ENCODE data around the gene IL11RA.

IL11RA gene

DNA sequence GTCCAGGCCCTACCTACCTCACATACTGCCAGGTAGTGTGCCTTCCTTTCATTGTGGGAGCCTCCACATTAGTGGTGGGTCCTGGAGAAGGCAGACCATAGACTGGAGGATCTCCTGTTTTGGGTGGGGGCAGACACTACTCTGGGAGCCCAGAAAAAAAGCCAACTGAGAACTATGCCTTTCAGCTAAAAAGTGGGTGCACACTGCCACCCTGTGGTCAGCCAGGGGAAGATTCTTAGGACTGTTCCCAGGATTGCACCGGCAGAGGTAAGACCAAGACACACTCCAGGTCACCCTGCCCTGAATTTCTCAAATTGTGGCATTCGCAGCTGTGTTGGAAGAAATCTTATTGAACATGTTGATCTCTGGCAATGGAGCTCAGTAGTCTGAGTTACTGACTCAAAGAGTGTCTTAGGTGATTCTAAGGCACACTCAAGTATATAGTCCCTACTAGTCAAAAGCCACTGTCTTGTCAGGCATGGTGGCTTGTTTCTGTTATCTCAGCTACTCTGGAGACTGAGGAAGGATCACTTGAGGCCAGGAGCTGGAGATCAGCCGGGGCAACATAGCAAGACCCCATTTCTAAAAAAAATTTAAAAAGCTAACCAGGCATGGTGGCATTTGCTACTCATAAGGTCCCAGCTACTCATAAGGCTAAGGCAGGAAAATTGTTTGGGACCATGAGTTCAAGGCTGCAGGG, 18.0 kb upstream of the IL11RA start:
- peak; percentile 93 for DNase-seq (ENCODE audit: low read depth)
- TF ChIP-seq, protein P1, sequence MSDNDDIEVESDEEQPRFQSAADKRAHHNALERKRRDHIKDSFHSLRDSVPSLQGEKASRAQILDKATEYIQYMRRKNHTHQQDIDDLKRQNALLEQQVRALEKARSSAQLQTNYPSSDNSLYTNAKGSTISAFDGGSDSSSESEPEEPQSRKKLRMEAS (IDR thresholded peaks at IDR 0.05; ENCODE audit: low read depth, low read length): peak; percentile 61
- TF ChIP-seq MYC (IDR thresholded peaks at IDR 0.05; ENCODE audit: low read depth, low read length) (peak; percentile 75), POLR2A (IDR thresholded peaks at IDR 0.05; ENCODE audit: extremely low read depth, insufficient read length) (peak; percentile 22)
- TF ChIP-seq, protein P2, sequence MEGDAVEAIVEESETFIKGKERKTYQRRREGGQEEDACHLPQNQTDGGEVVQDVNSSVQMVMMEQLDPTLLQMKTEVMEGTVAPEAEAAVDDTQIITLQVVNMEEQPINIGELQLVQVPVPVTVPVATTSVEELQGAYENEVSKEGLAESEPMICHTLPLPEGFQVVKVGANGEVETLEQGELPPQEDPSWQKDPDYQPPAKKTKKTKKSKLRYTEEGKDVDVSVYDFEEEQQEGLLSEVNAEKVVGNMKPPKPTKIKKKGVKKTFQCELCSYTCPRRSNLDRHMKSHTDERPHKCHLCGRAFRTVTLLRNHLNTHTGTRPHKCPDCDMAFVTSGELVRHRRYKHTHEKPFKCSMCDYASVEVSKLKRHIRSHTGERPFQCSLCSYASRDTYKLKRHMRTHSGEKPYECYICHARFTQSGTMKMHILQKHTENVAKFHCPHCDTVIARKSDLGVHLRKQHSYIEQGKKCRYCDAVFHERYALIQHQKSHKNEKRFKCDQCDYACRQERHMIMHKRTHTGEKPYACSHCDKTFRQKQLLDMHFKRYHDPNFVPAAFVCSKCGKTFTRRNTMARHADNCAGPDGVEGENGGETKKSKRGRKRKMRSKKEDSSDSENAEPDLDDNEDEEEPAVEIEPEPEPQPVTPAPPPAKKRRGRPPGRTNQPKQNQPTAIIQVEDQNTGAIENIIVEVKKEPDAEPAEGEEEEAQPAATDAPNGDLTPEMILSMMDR (IDR thresholded peaks at IDR 0.05; ENCODE audit: low read depth, low read length): peak; percentile 99
- H3K4me3 ChIP-seq (ENCODE audit: low read depth, low read length): no peak overlapping the region

DNA sequence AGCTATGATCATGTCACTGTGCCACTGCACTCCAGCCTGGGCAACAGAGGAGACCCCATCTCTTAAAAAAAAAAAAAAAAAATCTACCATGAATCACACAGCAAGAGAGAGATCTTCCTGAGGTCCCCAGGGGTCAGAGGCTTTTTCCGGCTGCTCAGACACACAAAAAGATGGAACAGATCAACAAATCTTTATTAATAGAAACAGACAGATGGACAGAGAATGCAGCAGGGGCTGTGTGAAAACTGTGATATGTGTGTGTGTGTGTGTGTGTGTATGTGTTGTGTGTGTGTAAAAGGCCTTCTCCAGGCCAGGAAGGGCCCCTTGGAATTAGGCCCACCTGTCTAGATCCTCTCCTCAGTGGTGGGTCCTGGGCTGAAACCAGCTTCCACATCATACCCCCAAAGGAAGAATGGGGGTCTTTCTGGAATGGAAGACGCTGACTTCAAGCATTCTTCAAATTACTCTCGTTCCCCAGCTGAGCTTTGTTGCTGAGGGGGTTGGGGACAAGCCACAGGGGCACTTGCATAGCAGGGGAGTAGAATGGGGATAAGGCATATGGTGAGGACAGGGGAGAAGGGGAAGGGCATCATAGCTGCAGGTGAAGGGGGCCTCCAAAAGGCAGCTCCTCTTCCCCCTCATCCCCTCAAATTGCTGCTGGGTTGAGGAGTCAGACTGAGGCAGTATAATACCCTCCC, 17.3 kb upstream of the IL11RA start:
- no peak for DNase-seq (ENCODE audit: low read depth)
- TF ChIP-seq, protein P1 (IDR thresholded peaks at IDR 0.05; ENCODE audit: low read depth, low read length): no peak
- TF ChIP-seq, protein P2 (IDR thresholded peaks at IDR 0.05; ENCODE audit: low read depth, low read length): peak; percentile 1
- TF ChIP-seq MYC (IDR thresholded peaks at IDR 0.05; ENCODE audit: low read depth, low read length) (no peak), POLR2A (IDR thresholded peaks at IDR 0.05; ENCODE audit: extremely low read depth, insufficient read length) (no peak)
- no peak overlapping the region for H3K4me3 ChIP-seq (ENCODE audit: low read depth, low read length)

DNA sequence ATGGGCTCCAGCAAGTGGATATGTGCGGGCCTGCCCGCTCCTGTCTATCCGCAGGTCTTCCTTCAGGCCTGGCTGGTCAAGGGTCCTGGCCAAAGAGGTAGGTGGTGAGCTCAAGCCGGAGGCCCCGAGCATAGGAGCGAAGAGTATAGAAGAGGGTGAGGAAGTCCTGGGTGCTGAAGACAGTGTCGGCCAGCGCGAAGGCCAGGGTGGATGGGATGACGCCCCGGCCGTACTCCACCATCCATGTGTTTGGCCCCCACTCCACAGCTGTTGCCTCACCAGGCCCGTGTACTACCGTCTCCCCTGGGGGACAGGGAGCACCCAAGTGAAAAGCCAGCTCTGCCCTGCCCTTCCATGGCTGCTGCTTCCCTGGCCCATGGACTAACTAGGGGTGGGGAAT, 16.4 kb upstream of the IL11RA start:
- TF ChIP-seq, protein P1 (IDR thresholded peaks at IDR 0.05; ENCODE audit: low read depth, low read length): no peak
- TF ChIP-seq MYC (IDR thresholded peaks at IDR 0.05; ENCODE audit: low read depth, low read length) (no peak), POLR2A (IDR thresholded peaks at IDR 0.05; ENCODE audit: extremely low read depth, insufficient read length) (no peak)
- TF ChIP-seq, protein P2 (IDR thresholded peaks at IDR 0.05; ENCODE audit: low read depth, low read length): no peak
- peak overlapping the region; percentile 90 for H3K4me3 ChIP-seq (ENCODE audit: low read depth, low read length)
- no peak for DNase-seq (ENCODE audit: low read depth)

DNA sequence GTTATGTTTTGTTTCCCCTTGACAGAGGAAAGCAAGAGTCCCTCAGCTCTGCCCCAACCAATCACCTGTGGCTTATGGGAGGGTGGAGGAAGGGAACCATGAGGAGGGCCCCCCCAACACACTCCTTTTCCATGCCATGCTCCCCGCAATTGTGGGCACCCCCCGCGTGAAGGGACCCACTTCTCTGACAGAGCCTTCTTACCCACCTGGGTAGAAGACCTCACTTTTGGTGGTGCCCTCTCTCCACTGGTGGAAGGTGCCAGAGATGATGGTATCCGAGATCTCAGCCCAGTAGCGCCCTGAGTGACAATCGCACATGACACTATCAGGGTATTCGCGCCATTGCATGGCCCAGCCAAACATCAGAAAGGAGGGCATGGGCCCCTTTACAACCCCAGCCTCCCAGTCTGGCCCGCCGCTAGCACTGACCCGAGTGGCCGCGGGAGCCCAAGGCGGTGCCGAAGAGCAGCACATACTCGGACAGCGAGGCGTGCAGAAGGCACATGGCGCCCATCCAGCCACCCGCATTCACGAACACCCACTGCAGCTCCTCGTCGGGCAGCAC, 15.1 kb upstream of the IL11RA start:
- H3K4me3 ChIP-seq (ENCODE audit: low read depth, low read length): peak overlapping the region; percentile 90
- peak; percentile 64 for DNase-seq (ENCODE audit: low read depth)
- TF ChIP-seq MYC (IDR thresholded peaks at IDR 0.05; ENCODE audit: low read depth, low read length): peak; percentile 92
- TF ChIP-seq, protein P2 (IDR thresholded peaks at IDR 0.05; ENCODE audit: low read depth, low read length): no peak
- TF ChIP-seq, protein P1 (IDR thresholded peaks at IDR 0.05; ENCODE audit: low read depth, low read length): peak; percentile 95
- TF ChIP-seq POLR2A (IDR thresholded peaks at IDR 0.05; ENCODE audit: extremely low read depth, insufficient read length): no peak

DNA sequence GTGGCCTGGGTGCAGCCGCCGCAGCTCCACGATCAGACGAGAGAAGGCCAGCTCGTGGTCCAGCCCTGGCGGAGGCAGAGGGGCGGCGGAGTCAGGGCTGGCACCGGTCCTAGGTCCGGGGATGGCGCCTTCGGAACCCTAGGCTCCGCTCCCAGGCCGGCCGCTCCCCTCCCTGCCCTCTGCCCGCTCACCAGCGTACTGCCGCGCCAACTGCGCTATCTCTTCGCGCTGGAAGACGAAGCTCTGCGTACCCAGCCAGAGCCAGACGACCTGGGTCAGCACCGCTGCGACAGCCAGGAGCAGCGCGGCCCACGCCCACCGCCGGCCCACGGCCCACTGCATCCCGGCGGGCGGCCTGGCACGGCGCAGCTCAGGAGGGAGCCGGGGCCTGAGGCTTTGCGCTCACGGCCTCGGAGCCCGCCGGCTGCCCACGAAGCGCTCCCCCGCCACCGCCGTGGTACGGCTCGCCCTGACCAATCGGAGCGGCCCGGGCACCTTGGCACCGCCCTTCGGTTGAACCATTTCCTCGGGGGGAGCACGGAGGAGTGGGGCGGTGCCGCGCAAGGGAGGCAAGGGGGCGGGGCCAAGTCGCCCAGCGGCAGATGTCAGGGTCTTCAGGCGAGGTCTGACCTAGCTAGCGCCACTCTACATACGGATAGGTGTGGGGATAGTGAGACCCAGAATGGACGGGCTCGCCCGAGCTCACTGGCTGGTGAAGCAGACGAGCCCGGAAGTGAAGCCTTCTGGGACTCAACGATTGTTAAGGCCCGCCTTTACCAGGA, 14.4 kb upstream of the IL11RA start, which contains the start of gene SIGMAR1:
TSS of gene SIGMAR1 (minus strand) at position 432 of the 782 bp plus-strand sequence. CDS start at position 342, 90 bp downstream.
- peak within 1 kb of the TSS; percentile 90 for H3K4me3 ChIP-seq (ENCODE audit: low read depth, low read length)
- DNase-seq (ENCODE audit: low read depth): peak; percentile 100
- TF ChIP-seq, protein P2 (IDR thresholded peaks at IDR 0.05; ENCODE audit: low read depth, low read length): no peak
- TF ChIP-seq MYC (IDR thresholded peaks at IDR 0.05; ENCODE audit: low read depth, low read length): 0 out of 2 replicates have a peak, but pooled peaks have one; percentile 44
- peak; percentile 98 for TF ChIP-seq POLR2A (IDR thresholded peaks at IDR 0.05; ENCODE audit: extremely low read depth, insufficient read length)
- TF ChIP-seq, protein P1 (IDR thresholded peaks at IDR 0.05; ENCODE audit: low read depth, low read length): peak; percentile 50; the same call in 1 of the 2 replicates
